Right atrium auricular region (tissue), 2 donors: ENCODE results near the gene SNRPB2. TPM values are rescaled to one million over a fixed set of nuclear protein-coding genes. Genes with fewer than 3 reads are reported as not detected.

Experiments used
- DNase-seq: peaks from one replicate; pipeline ENCODE4 v3.0.0-alpha.2; 2019; ENCODE audit warnings: low spot score
- H3K27ac ChIP-seq, 2 donors: fragments of 200-600 bp; sonication (generic); 1 replicate in 1 of 2; 2 replicates in 1 of 2; pipeline ENCODE4 v1.5.1; 2016 to 2019
- H3K27me3 ChIP-seq, 2 donors: fragments of 200-600 bp; sonication (generic); one replicate each; pipeline versions ENCODE4 v1.5.1 to v1.6.0; 2017 to 2019
- H3K36me3 ChIP-seq: fragments of 200-600 bp; sonication (generic); one replicate; pipeline ENCODE4 v1.5.1; 2016
- H3K4me1 ChIP-seq, 2 donors: fragments of 200-600 bp; sonication (generic); one replicate each; pipeline versions ENCODE4 v1.5.1 to v1.6.0; 2017 to 2019
- H3K4me3 ChIP-seq, 2 donors: fragments of 200-600 bp; sonication (generic); 1 replicate in 1 of 2; 2 replicates in 1 of 2; pipeline ENCODE4 v1.5.1; 2017 to 2019; ENCODE audit warnings: mild to moderate bottlenecking in 1 of 2, moderate library complexity in 1 of 2
- H3K9me3 ChIP-seq, 2 donors: fragments of 200-600 bp; sonication (generic); one replicate each; pipeline ENCODE4 v1.5.1; 2019
- total RNA-seq, 2 donors: library from RNA; depleted of rRNA; stranded (reverse); fragments of >200 nt; gene quantifications; one replicate each; pipeline ENCODE4 v1.1.0, GENCODE V29; 2016
- TF ChIP-seq, protein P1 (sequence below), 2 donors: fragments of 200-600 bp; sonication (generic); IDR thresholded peaks; one replicate each; pipeline ENCODE4 v1.5.1; 2019; ENCODE audit warnings: antibody characterized with exemption in 2 of 2

The SNRPB2 gene
- total RNA-seq, 2 donors from 2014 or later: 21.4 to 25.3 TPM

DNA sequence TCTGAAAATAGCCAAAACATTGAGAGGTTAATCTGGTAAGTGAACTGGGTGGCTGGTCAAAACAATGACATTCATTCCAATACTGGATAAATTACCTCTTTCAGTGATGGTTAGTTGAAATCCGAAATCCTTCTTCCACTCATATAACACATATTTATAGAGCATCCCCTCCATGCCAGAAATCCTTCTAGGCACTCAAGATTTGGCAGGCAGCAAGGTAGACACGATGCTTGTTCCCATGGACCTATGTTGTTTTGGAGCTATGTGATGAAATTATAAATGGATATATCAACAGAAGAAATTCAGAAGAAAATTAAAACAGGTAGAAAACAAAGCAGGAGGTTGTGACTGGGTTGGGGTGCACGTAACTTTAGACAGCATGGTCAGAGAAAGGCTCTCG lies 26.3 kb upstream of the SNRPB2 start:
- DNase-seq: no peak
- H3K4me1 ChIP-seq: no peaks in the 10 kb centered on the region
- H3K27me3 ChIP-seq: no peaks in the 10 kb centered on the region
- no peaks in the 10 kb centered on the region for H3K36me3 ChIP-seq
- TF ChIP-seq, protein P1, sequence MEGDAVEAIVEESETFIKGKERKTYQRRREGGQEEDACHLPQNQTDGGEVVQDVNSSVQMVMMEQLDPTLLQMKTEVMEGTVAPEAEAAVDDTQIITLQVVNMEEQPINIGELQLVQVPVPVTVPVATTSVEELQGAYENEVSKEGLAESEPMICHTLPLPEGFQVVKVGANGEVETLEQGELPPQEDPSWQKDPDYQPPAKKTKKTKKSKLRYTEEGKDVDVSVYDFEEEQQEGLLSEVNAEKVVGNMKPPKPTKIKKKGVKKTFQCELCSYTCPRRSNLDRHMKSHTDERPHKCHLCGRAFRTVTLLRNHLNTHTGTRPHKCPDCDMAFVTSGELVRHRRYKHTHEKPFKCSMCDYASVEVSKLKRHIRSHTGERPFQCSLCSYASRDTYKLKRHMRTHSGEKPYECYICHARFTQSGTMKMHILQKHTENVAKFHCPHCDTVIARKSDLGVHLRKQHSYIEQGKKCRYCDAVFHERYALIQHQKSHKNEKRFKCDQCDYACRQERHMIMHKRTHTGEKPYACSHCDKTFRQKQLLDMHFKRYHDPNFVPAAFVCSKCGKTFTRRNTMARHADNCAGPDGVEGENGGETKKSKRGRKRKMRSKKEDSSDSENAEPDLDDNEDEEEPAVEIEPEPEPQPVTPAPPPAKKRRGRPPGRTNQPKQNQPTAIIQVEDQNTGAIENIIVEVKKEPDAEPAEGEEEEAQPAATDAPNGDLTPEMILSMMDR (IDR thresholded peaks at IDR 0.05): no peak
- H3K27ac ChIP-seq: no peak overlapping the region
- no peaks in the 10 kb centered on the region for H3K9me3 ChIP-seq
- H3K4me3 ChIP-seq: no peak overlapping the region

DNA sequence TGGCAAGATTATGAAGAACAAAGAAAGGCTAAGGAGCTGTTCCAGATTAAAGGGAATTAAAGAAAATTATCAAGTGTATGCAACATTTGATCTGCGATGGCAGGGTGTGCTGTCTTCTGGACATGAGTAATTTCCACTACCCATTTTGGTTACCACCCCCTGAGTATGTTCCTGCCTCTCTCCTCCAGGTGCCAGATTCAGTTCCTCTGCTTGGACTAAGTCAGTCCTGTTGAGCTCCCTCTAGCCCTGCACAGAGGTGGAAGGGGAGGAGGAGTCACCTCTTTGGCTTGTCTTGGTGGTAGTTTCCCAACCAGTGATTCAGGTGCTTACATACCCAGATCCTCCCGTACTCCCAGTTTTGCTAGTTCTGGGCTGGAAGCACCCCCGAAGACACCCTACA lies 22.2 kb upstream of the SNRPB2 start:
- no peaks in the 10 kb centered on the region for H3K27me3 ChIP-seq
- no peaks in the 10 kb centered on the region for H3K36me3 ChIP-seq
- no peak overlapping the region for H3K27ac ChIP-seq
- no peaks in the 10 kb centered on the region for H3K4me1 ChIP-seq
- TF ChIP-seq, protein P1 (IDR thresholded peaks at IDR 0.05): no peak
- H3K9me3 ChIP-seq: no peaks in the 10 kb centered on the region
- no peak overlapping the region for H3K4me3 ChIP-seq
- DNase-seq: no peak

DNA sequence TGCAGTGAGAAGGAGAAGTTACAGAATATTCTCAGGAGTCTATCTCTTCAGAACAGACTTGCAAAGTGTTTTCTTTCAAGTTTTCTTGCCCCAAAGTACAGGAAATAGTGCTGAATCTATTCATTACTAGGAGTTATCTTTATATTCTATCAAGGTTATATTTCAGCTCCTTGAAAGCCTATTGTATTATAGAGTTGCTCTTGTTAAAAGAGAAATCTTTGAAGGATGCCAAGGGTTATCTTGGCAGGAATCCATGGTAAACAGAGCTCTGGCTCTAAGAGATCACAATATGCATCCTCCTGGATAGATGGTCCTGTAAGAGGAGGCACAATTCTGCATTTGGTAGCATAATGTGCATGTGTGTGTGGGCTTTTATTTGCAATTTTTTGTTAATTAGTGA lies 21.2 kb upstream of the SNRPB2 start:
- Histone ChIP-seq H3K9me3 (no peaks in the 10 kb centered on the region), H3K27me3 (no peaks in the 10 kb centered on the region), H3K36me3 (no peaks in the 10 kb centered on the region)

DNA sequence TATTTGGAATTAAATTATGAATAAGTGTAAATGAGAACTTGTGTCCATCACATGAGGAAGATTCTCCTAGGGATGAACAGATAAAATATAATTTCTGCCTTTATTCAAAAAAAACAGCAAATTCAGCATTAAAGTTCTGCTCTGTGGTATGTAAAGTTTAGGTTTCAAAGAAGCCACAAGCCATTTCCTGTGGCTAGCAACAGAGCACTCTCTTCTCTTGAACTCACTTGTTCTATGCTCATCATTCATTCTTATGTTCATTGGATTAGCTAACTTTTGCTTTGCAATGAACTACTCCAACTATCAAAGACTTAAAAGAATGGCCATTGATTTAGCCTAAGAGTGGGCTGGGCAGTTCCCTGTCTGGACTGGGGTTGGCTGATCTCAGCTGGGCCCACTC lies 20.8 kb upstream of the SNRPB2 start:
- H3K4me3 ChIP-seq: no peak overlapping the region
- DNase-seq: no peak
- TF ChIP-seq, protein P1 (IDR thresholded peaks at IDR 0.05): no peak
- H3K27me3 ChIP-seq: no peaks in the 10 kb centered on the region
- no peak overlapping the region for H3K27ac ChIP-seq
- no peaks in the 10 kb centered on the region for H3K36me3 ChIP-seq
- H3K9me3 ChIP-seq: no peaks in the 10 kb centered on the region
- H3K4me1 ChIP-seq: no peaks in the 10 kb centered on the region

More for the DNA sequence above, 21.2 kb upstream of the SNRPB2 start:
- TF ChIP-seq, protein P1 (IDR thresholded peaks at IDR 0.05): no peak
- Histone ChIP-seq H3K27ac (no peak overlapping the region), H3K4me3 (no peak overlapping the region), H3K4me1 (no peaks in the 10 kb centered on the region)
- DNase-seq: no peak

DNA sequence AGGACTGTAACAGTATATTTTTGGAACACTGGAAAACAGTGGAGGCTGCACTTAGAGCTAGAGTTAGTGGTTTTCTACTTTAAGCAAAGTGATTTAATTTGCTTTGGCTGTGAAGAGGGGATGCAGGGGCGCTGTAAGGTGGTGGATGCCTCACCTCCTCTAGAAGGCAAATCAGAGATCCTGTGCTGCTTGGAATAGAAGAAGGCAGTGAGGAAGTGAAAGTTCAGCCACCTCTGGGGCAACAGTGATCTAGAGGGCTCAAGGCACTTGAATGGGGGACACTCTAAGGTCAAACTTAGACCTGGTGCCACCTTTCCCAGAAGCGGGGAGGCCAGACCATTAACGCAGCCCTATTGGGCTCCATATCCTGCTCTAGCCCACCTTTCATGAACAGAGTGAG lies 19.0 kb upstream of the SNRPB2 start:
- Histone ChIP-seq H3K9me3 (no peaks in the 10 kb centered on the region), H3K27me3 (no peaks in the 10 kb centered on the region), H3K36me3 (no peaks in the 10 kb centered on the region), H3K27ac (no peak overlapping the region), H3K4me3 (no peak overlapping the region), H3K4me1 (no peaks in the 10 kb centered on the region)
- TF ChIP-seq, protein P1 (IDR thresholded peaks at IDR 0.05): no peak
- DNase-seq: no peak

DNA sequence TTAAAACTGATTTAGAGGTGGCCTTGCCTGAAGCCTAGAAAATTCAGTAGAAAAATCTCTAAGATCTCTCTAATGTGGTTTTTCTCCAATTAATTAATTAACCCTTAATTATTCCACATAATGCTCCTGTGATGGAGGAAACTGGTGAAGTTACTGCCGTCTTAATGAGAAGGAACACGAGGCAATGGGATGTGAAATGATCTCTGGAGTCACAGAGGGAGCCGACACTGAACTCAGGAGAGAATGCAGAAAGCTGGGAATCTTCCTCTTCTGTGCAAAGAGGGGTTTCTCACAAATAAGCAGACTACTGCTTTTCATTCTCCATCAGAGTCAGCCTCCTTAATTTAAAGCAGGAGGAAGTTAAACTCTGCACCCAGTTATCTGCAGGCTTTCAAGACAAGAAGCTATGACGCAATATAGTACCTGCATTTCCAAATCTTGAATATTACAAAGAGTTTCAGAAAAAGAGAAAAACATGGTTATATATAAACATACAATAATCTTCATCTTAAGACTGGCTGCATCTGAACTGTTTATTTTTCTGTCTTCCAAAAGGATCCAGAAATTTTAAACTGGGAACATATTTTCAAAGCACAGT lies 18.1 kb upstream of the SNRPB2 start:
- Histone ChIP-seq H3K36me3 (no peaks in the 10 kb centered on the region), H3K27me3 (no peaks in the 10 kb centered on the region), H3K27ac (no peak overlapping the region), H3K4me3 (no peak overlapping the region), H3K4me1 (no peaks in the 10 kb centered on the region), H3K9me3 (no peaks in the 10 kb centered on the region)
- DNase-seq: no peak
- TF ChIP-seq, protein P1 (IDR thresholded peaks at IDR 0.05): no peak
